B cell (primary cell): ENCODE measurements around the gene CFAP73. TPM values are rescaled to one million over a fixed set of nuclear protein-coding genes. Genes with fewer than 3 reads are reported as not detected.

Experiments
- ATAC-seq: fragments of 200-7000 bp; cut with Tn5 transposase; one replicate; pipeline ENCODE4 v1.10.0; 2021; ENCODE audit warnings: low read depth, mild to moderate bottlenecking, moderate number of reproducible peaks, moderate library complexity
- CTCF ChIA-PET: fragments of 350-600 bp; sonication (Branson Sonifier 250); formaldehyde crosslinking; loops from one replicate; lab custom pipeline; 2021; ENCODE audit warnings: antibody characterized with exemption, inconsistent platforms; lab: Charles Lee
- POLR2A ChIA-PET: fragments of 350-600 bp; sonication (Branson Sonifier 250); formaldehyde crosslinking; loops from one replicate; lab custom pipeline; 2021; ENCODE audit warnings: antibody characterized with exemption; lab: Charles Lee
- DNase-seq: peaks from one replicate; pipeline ENCODE4 v3.0.0; 2013
- H2AFZ ChIP-seq: 2 replicates; pipeline ENCODE4 v1.6.1; 2012; ENCODE audit warnings: mild to moderate bottlenecking, low read depth, low read length; ENCODE audit not compliant: insufficient read depth, poor library complexity, severe bottlenecking
- H3K27ac ChIP-seq, 2 donors: 1 replicate in 1 of 2; 2 replicates in 1 of 2; pipeline ENCODE4 v1.5.1; 2012 to 2013; ENCODE audit warnings: low read length in 2 of 2, mild to moderate bottlenecking in 2 of 2, moderate library complexity in 1 of 2
- H3K27me3 ChIP-seq, 4 experiments: fragments of 200-600 bp in 1 of 4; sonication (generic) in 1 of 4; replicated peaks in 1 of 4; 1 replicate in 2 of 4; 2 replicates in 2 of 4; pipeline versions ENCODE4 v1.6.1 to v1.7.0; 2013 to 2016; ENCODE audit warnings: low read length in 3 of 4, mild to moderate bottlenecking in 2 of 4, mixed read lengths in 1 of 4, moderate library complexity in 1 of 4; ENCODE audit not compliant: insufficient read depth in 4 of 4, control insufficient read depth in 3 of 4; ENCODE audit errors: control extremely low read depth in 1 of 4
- H3K36me3 ChIP-seq, 2 experiments: replicated peaks in 1 of 2; 1 replicate in 1 of 2; 2 replicates in 1 of 2; pipeline versions ENCODE4 v1.6.1 to v1.7.1; 2013; ENCODE audit warnings: low read length in 1 of 2; ENCODE audit not compliant: insufficient read depth in 2 of 2, control insufficient read depth in 1 of 2; ENCODE audit errors: control extremely low read depth in 1 of 2, extremely low read depth in 1 of 2
- H3K4me1 ChIP-seq, 2 donors: fragments of 200-600 bp in 1 of 2; sonication (generic) in 1 of 2; 1 replicate in 1 of 2; 2 replicates in 1 of 2; pipeline versions ENCODE4 v1.5.1 to v1.6.1; 2013 to 2017; ENCODE audit warnings: low read length in 2 of 2; ENCODE audit not compliant: control insufficient read depth in 2 of 2, insufficient read depth in 2 of 2
- H3K4me2 ChIP-seq: replicated peaks from 2 replicates; pipeline ENCODE3; 2012; ENCODE audit warnings: mild to moderate bottlenecking, low read depth, low read length; ENCODE audit not compliant: poor library complexity, severe bottlenecking
- H3K4me3 ChIP-seq, 5 experiments: fragments of 200-600 bp in 1 of 5; sonication (generic) in 1 of 5; 1 replicate in 3 of 5; 2 replicates in 2 of 5; pipeline versions ENCODE4 v1.5.1 to v1.7.0; 2011 to 2016; ENCODE audit warnings: low read length in 4 of 5, mild to moderate bottlenecking in 4 of 5, low read depth in 2 of 5, control low read depth in 1 of 5, moderate library complexity in 1 of 5; ENCODE audit not compliant: insufficient read depth in 1 of 5; ENCODE audit errors: control extremely low read depth in 1 of 5, extremely low read depth in 1 of 5
- H3K79me2 ChIP-seq: fragments of 200-600 bp; sonication (generic); one replicate; pipeline ENCODE4 v1.6.0; 2016; ENCODE audit warnings: low read length; ENCODE audit not compliant: control insufficient read depth, insufficient read depth
- H3K9ac ChIP-seq: fragments of 200-600 bp; sonication (generic); 2 replicates; pipeline ENCODE4 v1.6.1; 2017; ENCODE audit warnings: mild to moderate bottlenecking, low read length, moderate library complexity
- H3K9me3 ChIP-seq, 3 donors: one replicate each; pipeline versions ENCODE4 v1.6.1 to v1.7.1; 2013; ENCODE audit warnings: low read length in 2 of 3; ENCODE audit not compliant: control insufficient read depth in 2 of 3, insufficient read depth in 1 of 3; ENCODE audit errors: control extremely low read depth in 1 of 3
- H4K20me1 ChIP-seq: 2 replicates; pipeline ENCODE4 v1.6.0; 2012; ENCODE audit warnings: mild to moderate bottlenecking, low read length; ENCODE audit not compliant: insufficient read depth, control insufficient read depth, poor library complexity, severe bottlenecking
- H3K27ac Mint-ChIP-seq: one replicate; pipeline ENCODE4 v1.8.0; 2021; ENCODE audit warnings: mixed read lengths
- H3K27me3 Mint-ChIP-seq: one replicate; pipeline ENCODE4 v1.8.0; 2021; ENCODE audit warnings: mixed read lengths
- H3K4me1 Mint-ChIP-seq: one replicate; pipeline ENCODE4 v1.8.0; 2021; ENCODE audit warnings: mixed read lengths
- H3K4me3 Mint-ChIP-seq: one replicate; pipeline ENCODE4 v1.8.0; 2021; ENCODE audit warnings: mixed read lengths
- H3K9me3 Mint-ChIP-seq: one replicate; pipeline ENCODE4 v1.8.0; 2022; ENCODE audit warnings: mixed read lengths; ENCODE audit not compliant: insufficient read depth
- CTCF ChIP-seq: fragments of 200-600 bp; IDR thresholded peaks from one replicate; pipeline ENCODE4 v1.8.0; 2022; ENCODE audit warnings: antibody characterized with exemption, mild to moderate bottlenecking
- EZH2 ChIP-seq: IDR thresholded peaks from 2 replicates; pipeline ENCODE4 v1.6.1; 2012; ENCODE audit warnings: borderline replicate concordance, low read depth, mild to moderate bottlenecking, moderate library complexity, low read length; ENCODE audit not compliant: insufficient read depth, poor library complexity, severe bottlenecking
- WGBS: methylation state at CpG from one replicate; pipeline ENCODE4 v1.1.5; 2013; ENCODE audit warnings: missing lambda C conversion rate; ENCODE audit not compliant: insufficient coverage; 5-methylcytosine and 5-hydroxymethylcytosine counted together
- intact Hi-C: fragments of 100-400 bp; cut with micrococcal nuclease; formaldehyde crosslinking; loops from one replicate; pipeline ENCODE4 v1.10.0; 2022
- polyA plus RNA-seq: library from polyadenylated mRNA; depleted of rRNA; stranded (reverse); fragments of >200 nt; gene quantifications from 2 replicates; pipeline ENCODE4 v1.2.3, GENCODE V29; 2012
- total RNA-seq, 2 donors: library from RNA; stranded (reverse); fragments of 120-200 nt in 1 of 2; gene quantifications; 1 replicate in 1 of 2; 2 replicates in 1 of 2; pipeline versions ENCODE4 v1.2.3 to v1.2.4, GENCODE V29; 2013 to 2022

CFAP73 gene
- total and polyA plus RNA-seq, 2 donors (not counting 1 experiment from before 2014, with no cell fraction given) = 0.13 to 5.1 TPM

GRCh38 chr12:113133036-113133435, 16.5 kb upstream of the CFAP73 start:
- 86% methylated on average over 5 of the region's 6 CpGs for WGBS
- DNase-seq (no peak), ATAC-seq (no peak)
- Histone ChIP-seq H3K36me3 (no peaks in the 10 kb centered on the region), H3K79me2 (no peaks in the 10 kb centered on the region), H3K27ac (no peak overlapping the region), H3K4me2 (no peak overlapping the region), H3K4me1 (peaks cover 30 to 40% of the 10 kb centered on the region in 2 donors), H3K4me3 (no peak overlapping the region), H2AFZ (no peak overlapping the region), H3K9me3 (no peaks in the 10 kb centered on the region), H4K20me1 (no peaks in the 10 kb centered on the region), H3K9ac (no peak overlapping the region), H3K27me3 (peaks cover 0 to 21% (median 6%) of the 10 kb centered on the region in 4 experiments)
- ChIA-PET CTCF (interaction anchor here (0.9 to 1.0 kb wide), 2 partner anchors 17 to 20 kb away, joined by 3 to 5 read pairs; no protein-coding TSS in a partner anchor), POLR2A (interaction anchor here (0.6 to 0.7 kb wide), 2 partner anchors 77 to 199 kb away, joined by 3 to 5 read pairs; no protein-coding TSS in a partner anchor)
- Mint-ChIP-seq H3K27ac (no peak overlapping the region), H3K4me3 (no peak overlapping the region), H3K27me3 (peaks cover 6% of the 10 kb centered on the region), H3K9me3 (no peaks in the 10 kb centered on the region), H3K4me1 (peaks cover 47% of the 10 kb centered on the region)
- no peak for TF ChIP-seq CTCF
- no peak for TF ChIP-seq EZH2
- intact Hi-C loops = loop anchor here (5.0 kb wide), 1 partner anchor 41 kb away; no protein-coding TSS in a partner anchor

DNA sequence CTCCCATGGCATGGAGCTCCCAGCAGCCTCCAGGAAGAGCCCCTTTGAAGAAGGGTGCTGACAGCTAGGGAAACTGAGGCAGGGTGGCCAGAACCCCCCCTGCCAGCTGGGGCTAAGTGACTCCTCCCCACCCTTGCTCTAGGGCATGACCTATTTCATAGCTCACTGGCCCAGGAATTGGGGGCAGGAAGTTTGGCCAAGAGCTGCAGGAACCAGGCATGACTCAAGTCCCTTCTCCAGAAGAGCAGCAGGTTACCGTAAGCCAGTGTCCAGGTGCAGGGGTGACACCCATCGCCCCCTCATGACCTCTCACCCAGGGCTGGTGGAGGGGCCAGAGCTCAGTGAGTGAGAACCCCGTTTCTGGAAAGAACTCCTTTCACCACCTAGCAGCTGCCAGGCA, 15.9 kb upstream of the CFAP73 start:
- ChIA-PET POLR2A (interaction anchor here (0.7 kb wide), 1 partner anchor 76 kb away, joined by 5 read pairs; no protein-coding TSS in a partner anchor), CTCF (interaction anchor here (0.9 to 1.1 kb wide), 5 partner anchors 10 to 43 kb away, joined by 3 to 5 read pairs (median 3); no protein-coding TSS in a partner anchor)
- Mint-ChIP-seq H3K27ac (no peak overlapping the region), H3K9me3 (no peaks in the 10 kb centered on the region), H3K27me3 (peaks cover 6% of the 10 kb centered on the region), H3K4me1 (peaks cover 43% of the 10 kb centered on the region), H3K4me3 (no peak overlapping the region)
- Histone ChIP-seq H3K4me2 (no peak overlapping the region), H3K79me2 (no peaks in the 10 kb centered on the region), H2AFZ (no peak overlapping the region), H3K4me3 (no peak overlapping the region), H3K27ac (no peak overlapping the region), H3K27me3 (peaks cover 0 to 21% (median 6%) of the 10 kb centered on the region in 4 experiments), H3K4me1 (peaks cover 30 to 40% of the 10 kb centered on the region in 2 donors), H3K9ac (no peak overlapping the region), H4K20me1 (no peaks in the 10 kb centered on the region), H3K36me3 (no peaks in the 10 kb centered on the region), H3K9me3 (no peaks in the 10 kb centered on the region)
- no peak for DNase-seq
- no peak for ATAC-seq
- intact Hi-C loops = loop anchor here (5.0 kb wide), 1 partner anchor 41 kb away; no protein-coding TSS in a partner anchor
- TF ChIP-seq CTCF = no peak
- no peak for TF ChIP-seq EZH2
- WGBS = 63% methylated on average over 3 of the region's 3 CpGs
